IMR-90 (cell line): ENCODE measurements around the gene DCTN2. TPM values are rescaled to one million over a fixed set of nuclear protein-coding genes. Genes with fewer than 3 reads are reported as not detected.

Experiments
- ATAC-seq: fragments of 200-7000 bp; cut with Tn5 transposase; 2 replicates; pipeline ENCODE4 v1.9.1; 2020; ENCODE audit warnings: low read depth, mild to moderate bottlenecking, moderate library complexity
- BruUV-seq: library from RNA; stranded (reverse); fragments of 400-500 nt; replicated peaks from 2 replicates; lab custom pipeline; 2021; lab: Mats Ljungman, UMichigan
- CTCF ChIA-PET: fragments of 300-600 bp; formaldehyde crosslinking; extraction: SDS; loops from one replicate; lab custom pipeline; 2021; ENCODE audit warnings: antibody characterized with exemption; lab: Yijun Ruan, JAX
- POLR2A ChIA-PET: fragments of 300-600 bp; sonication (Branson Sonifier 250); formaldehyde crosslinking; loops from one replicate; lab custom pipeline; 2022; ENCODE audit warnings: antibody characterized with exemption; ENCODE audit not compliant: unreplicated experiment; lab: Charles Lee
- DNase-seq: peaks from one replicate; pipeline ENCODE4 v3.0.0; 2013
- H2AFZ ChIP-seq: replicated peaks from 2 replicates; pipeline ENCODE3; 2013; ENCODE audit warnings: low read length, mild to moderate bottlenecking; ENCODE audit not compliant: poor library complexity
- H2AK5ac ChIP-seq: 2 replicates; pipeline ENCODE4 v1.6.1; 2013; ENCODE audit warnings: low read depth, low read length, inconsistent platforms
- H2AK9ac ChIP-seq: replicated peaks from 2 replicates; pipeline ENCODE3; 2013; ENCODE audit warnings: mild to moderate bottlenecking, low read depth, low read length, moderate library complexity; ENCODE audit not compliant: poor library complexity
- H2BK120ac ChIP-seq: 2 replicates; pipeline ENCODE4 v1.6.1; 2013; ENCODE audit warnings: low read depth, low read length, inconsistent platforms
- H2BK15ac ChIP-seq: 3 replicates; pipeline ENCODE4 v1.6.1; 2013; ENCODE audit warnings: low read depth, low read length, inconsistent platforms
- H2BK20ac ChIP-seq: 2 replicates; pipeline ENCODE4 v1.6.1; 2013; ENCODE audit warnings: low read depth, mild to moderate bottlenecking, inconsistent platforms, low read length, moderate library complexity
- H2BK5ac ChIP-seq: 2 replicates; pipeline ENCODE4 v1.6.1; 2013; ENCODE audit warnings: mild to moderate bottlenecking, low read depth, low read length, inconsistent platforms; ENCODE audit not compliant: poor library complexity, severe bottlenecking
- H3K14ac ChIP-seq: replicated peaks from 2 replicates; pipeline ENCODE4 v1.6.1; 2013; ENCODE audit warnings: low read depth, low read length, inconsistent platforms
- H3K18ac ChIP-seq: 2 replicates; pipeline ENCODE4 v1.6.1; 2013; ENCODE audit warnings: low read depth, low read length, control low read depth
- H3K23ac ChIP-seq: 2 replicates; pipeline ENCODE4 v1.6.1; 2013; ENCODE audit warnings: low read depth, low read length, inconsistent platforms
- H3K27ac ChIP-seq: 2 replicates; pipeline ENCODE4 v1.5.1; 2013; ENCODE audit warnings: mild to moderate bottlenecking, control low read depth, low read length; ENCODE audit not compliant: insufficient read depth
- H3K27me3 ChIP-seq: 2 replicates; pipeline ENCODE4 v1.6.1; 2013; ENCODE audit warnings: low read length; ENCODE audit not compliant: control insufficient read depth, insufficient read depth
- H3K36me3 ChIP-seq: 2 replicates; pipeline ENCODE4 v1.6.1; 2013; ENCODE audit warnings: low read length, mixed read lengths; ENCODE audit not compliant: control insufficient read depth, insufficient read depth
- H3K4ac ChIP-seq: 2 replicates; pipeline ENCODE4 v1.6.1; 2013; ENCODE audit warnings: low read depth, low read length, inconsistent platforms
- H3K4me1 ChIP-seq: 2 replicates; pipeline ENCODE4 v1.6.1; 2013; ENCODE audit warnings: low read length, mixed read lengths; ENCODE audit not compliant: control insufficient read depth, insufficient read depth
- H3K4me2 ChIP-seq: 2 replicates; pipeline ENCODE4 v1.6.1; 2013; ENCODE audit warnings: low read depth, mild to moderate bottlenecking, control low read depth, low read length, moderate library complexity
- H3K4me3 ChIP-seq: 2 replicates; pipeline ENCODE4 v1.5.1; 2013; ENCODE audit warnings: low read depth, mild to moderate bottlenecking, control low read depth, low read length, moderate library complexity; ENCODE audit not compliant: insufficient read depth
- H3K56ac ChIP-seq: 2 replicates; pipeline ENCODE4 v1.6.1; 2013; ENCODE audit warnings: low read length, inconsistent platforms; ENCODE audit not compliant: insufficient read depth; ENCODE audit errors: extremely low read depth
- H3K79me1 ChIP-seq, 2 experiments: 2 replicates each; pipeline ENCODE4 v1.6.1; 2013; ENCODE audit warnings: low read length in 2 of 2, inconsistent platforms in 1 of 2, low read depth in 1 of 2
- H3K9ac ChIP-seq: 2 replicates; pipeline ENCODE4 v1.6.1; 2013; ENCODE audit warnings: low read depth, low read length, control low read depth
- H3K9me1 ChIP-seq: 2 replicates; pipeline ENCODE4 v1.6.1; 2013; ENCODE audit warnings: low read length, inconsistent platforms; ENCODE audit not compliant: insufficient read depth
- H3K9me3 ChIP-seq: 2 replicates; pipeline ENCODE4 v1.6.1; 2013; ENCODE audit warnings: low read length; ENCODE audit not compliant: control insufficient read depth, insufficient read depth
- H4K20me1 ChIP-seq: 2 replicates; pipeline ENCODE4 v1.6.1; 2013; ENCODE audit warnings: low read length, inconsistent platforms; ENCODE audit not compliant: insufficient read depth
- H4K5ac ChIP-seq: 2 replicates; pipeline ENCODE4 v1.6.1; 2013; ENCODE audit warnings: mild to moderate bottlenecking, low read depth, low read length, control low read depth
- H4K8ac ChIP-seq, 2 experiments: 2 replicates each; pipeline ENCODE4 v1.6.1; 2013; ENCODE audit warnings: low read depth in 2 of 2, low read length in 2 of 2, control low read depth in 1 of 2, inconsistent platforms in 1 of 2
- H4K91ac ChIP-seq: 2 replicates; pipeline ENCODE4 v1.6.1; 2013; ENCODE audit warnings: low read depth, low read length, inconsistent platforms; ENCODE audit not compliant: insufficient read depth
- BHLHE40 ChIP-seq: fragments of 150-350 bp; IDR thresholded peaks from 2 replicates; pipeline ENCODE4 v1.6.1; 2016; ENCODE audit warnings: mild to moderate bottlenecking, low read depth, low read length
- CEBPB ChIP-seq: IDR thresholded peaks from 2 replicates; pipeline ENCODE4 v1.6.1; 2012; ENCODE audit warnings: low read depth, low read length, improper control_type of control experiment
- CTCF ChIP-seq: conservative IDR thresholded peaks from 2 replicates; pipeline ENCODE4 v1.5.1; 2012; ENCODE audit warnings: mild to moderate bottlenecking, low read depth, low read length, improper control_type of control experiment
- ELK1 ChIP-seq: fragments of 150-350 bp; IDR thresholded peaks from 2 replicates; pipeline ENCODE4 v1.6.1; 2016; ENCODE audit warnings: low read depth, mild to moderate bottlenecking, low read length, moderate library complexity, borderline replicate concordance
- FOS ChIP-seq: fragments of 150-350 bp; IDR thresholded peaks from 2 replicates; pipeline ENCODE4 v1.6.1; 2016; ENCODE audit warnings: low read depth, low read length
- MAFK ChIP-seq: IDR thresholded peaks from 2 replicates; pipeline ENCODE4 v1.6.1; 2012; ENCODE audit warnings: low read depth, low read length, improper control_type of control experiment
- MAZ ChIP-seq: IDR thresholded peaks from 2 replicates; pipeline ENCODE4 v1.6.1; 2012; ENCODE audit warnings: low read depth, mild to moderate bottlenecking, low read length, improper control_type of control experiment, moderate library complexity, borderline replicate concordance
- MXI1 ChIP-seq: IDR thresholded peaks from 2 replicates; pipeline ENCODE4 v1.6.1; 2012; ENCODE audit warnings: low read depth, mild to moderate bottlenecking, low read length, moderate library complexity, borderline replicate concordance
- RAD21 ChIP-seq: IDR thresholded peaks from 2 replicates; pipeline ENCODE4 v1.6.1; 2012; ENCODE audit warnings: low read length, improper control_type of control experiment
- RCOR1 ChIP-seq: IDR thresholded peaks from 2 replicates; pipeline ENCODE4 v1.6.1; 2012; ENCODE audit warnings: mild to moderate bottlenecking, low read length, improper control_type of control experiment; ENCODE audit not compliant: insufficient replicate concordance
- RFX5 ChIP-seq: IDR thresholded peaks from 2 replicates; pipeline ENCODE4 v1.8.0; 2012; ENCODE audit warnings: low read depth, mild to moderate bottlenecking, low read length, moderate library complexity
- SMC3 ChIP-seq: fragments of 150-350 bp; IDR thresholded peaks from 2 replicates; pipeline ENCODE4 v1.6.1; 2016; ENCODE audit warnings: low read depth, mild to moderate bottlenecking, antibody characterized with exemption, low read length, moderate library complexity
- USF2 ChIP-seq: fragments of 150-350 bp; IDR thresholded peaks from 2 replicates; pipeline ENCODE4 v1.6.1; 2017; ENCODE audit warnings: mild to moderate bottlenecking, antibody characterized with exemption, low read length, low read depth
- WGBS, 2 experiments: methylation state at CpG; one replicate each; pipeline versions ENCODE4 v1.1.5 to v1.1.7; 2013; ENCODE audit warnings: missing lambda C conversion rate in 2 of 2; ENCODE audit not compliant: insufficient read length in 1 of 2; ENCODE audit errors: extremely low coverage in 2 of 2; 5-methylcytosine and 5-hydroxymethylcytosine counted together
- dilution Hi-C: fragments of 300-500 bp; cut with HindIII; formaldehyde crosslinking; loops from one replicate; pipeline ENCODE4 v1.14.3; 2018; ENCODE audit warnings: low sequenced_read_pairs; ENCODE audit not compliant: unreplicated experiment
- in situ Hi-C: fragments of 300-500 bp; cut with MboI; formaldehyde crosslinking; loops from 3 replicates; pipeline ENCODE4 v1.14.3; 2019; ENCODE audit warnings: low sequenced_read_pairs, inconsistent platforms, mixed read lengths
- intact Hi-C: fragments of 100-400 bp; cut with micrococcal nuclease; formaldehyde crosslinking; loops from 2 replicates; pipeline ENCODE4 v1.10.0; 2022
- polyA plus RNA-seq, 3 experiments: library from polyadenylated mRNA; depleted of rRNA; stranded (reverse); fragments of >200 nt; gene quantifications; 2 replicates each; pipeline ENCODE4 v1.2.3, GENCODE V29; 2012; ENCODE audit warnings: low replicate concordance in 1 of 3
- total RNA-seq: library from RNA; depleted of rRNA; stranded (reverse); fragments of >200 nt; gene quantifications from 2 replicates; pipeline ENCODE4 v1.2.3, GENCODE V29; 2012

The DCTN2 gene
- total and polyA plus RNA-seq, 2 of the 4 experiments (the other 2 are of a cell fraction): 125 to 130 TPM

- BruUV-seq: TSS peak; percentile 89
- TF ChIP-seq MAFK (no peak), CTCF (no peak), RFX5 (0 out of 2 replicates have a peak, but pooled peaks have one; percentile 6), MAZ (peak; percentile 95; the same call in 1 of the 2 replicates), CEBPB (no peak), BHLHE40 (peak; percentile 71), ELK1 (no peak), RCOR1 (no peak), FOS (peak; percentile 89), RAD21 (no peak), USF2 (peak; percentile 83), MXI1 (0 out of 2 replicates have a peak, but pooled peaks have one; percentile 12), SMC3 (no peak)
These were observed 26.8 kb downstream of the DCTN2 start, which contains the start of gene DDIT3 for GRCh38 chr12:57520053-57520818. DDIT3 (minus strand) TSS chr12:57520514; CDS start chr12:57517406, 3,108 bp downstream.

More at GRCh38 chr12:57520053-57520818, 26.8 kb downstream of the DCTN2 start, which contains the start of gene DDIT3:
- Histone ChIP-seq H3K4me1 (peaks cover 22% of the 10 kb centered on the region), H2BK5ac (peak within 1 kb of the TSS; percentile 98), H2AK9ac (peak within 1 kb of the TSS; percentile 100), H2BK15ac (peak within 1 kb of the TSS; percentile 81; the same call in 2 of the 3 replicates), H3K4me3 (peak within 1 kb of the TSS; percentile 95), H3K14ac (peak within 1 kb of the TSS; percentile 100), H3K79me1 (peaks cover 15 to 78% of the 10 kb centered on the region in 2 experiments; a peak in 3 of 4 replicates), H3K56ac (peak within 1 kb of the TSS; percentile 98), H3K9me1 (peaks cover 14% of the 10 kb centered on the region), H3K18ac (peak within 1 kb of the TSS; percentile 95), H3K4me2 (peak within 1 kb of the TSS; percentile 87), H2BK20ac (peak within 1 kb of the TSS; percentile 90), H2AFZ (peak within 1 kb of the TSS; percentile 89), H3K23ac (peak within 1 kb of the TSS; percentile 100), H3K4ac (peak within 1 kb of the TSS; percentile 100), H4K20me1 (peaks cover 73% of the 10 kb centered on the region), H4K5ac (peak within 1 kb of the TSS; percentile 97), H2AK5ac (peak within 1 kb of the TSS; percentile 100), H3K9me3 (no peaks in the 10 kb centered on the region), H2BK120ac (peak within 1 kb of the TSS; percentile 99), H3K27me3 (no peaks in the 10 kb centered on the region), H4K91ac (peak within 1 kb of the TSS; percentile 96), H3K9ac (peak within 1 kb of the TSS; percentile 100), H3K36me3 (peaks cover 42% of the 10 kb centered on the region), H4K8ac (peak within 1 kb of the TSS; percentile 69 to 100; a peak in 3 of 4 replicates), H3K27ac (peak within 1 kb of the TSS; percentile 99)
- CTCF ChIA-PET: interaction anchor here (1.2 kb wide), 1 partner anchor 19 kb away, joined by 3 read pairs; no protein-coding TSS in a partner anchor
- ATAC-seq (peak; percentile 72), DNase-seq (peak; percentile 98)
- 2% methylated on average over 8 of the region's 52 CpGs; no CpG with 5 or more reads in 1 of the 2 experiments for WGBS, 2 experiments
- intact Hi-C loops: no loop called here
- POLR2A ChIA-PET: interaction anchor here (1.1 kb wide), 1 partner anchor 16 kb away, joined by 6 read pairs; no protein-coding TSS in a partner anchor
- dilution Hi-C loops: no loop called here
- in situ Hi-C loops: no loop called here
